ENCODE data around the gene DNM3. TPM values are rescaled to one million over a fixed set of nuclear protein-coding genes. Genes with fewer than 3 reads are reported as not detected.

DNM3 gene
- polyA plus RNA-seq, 1 donor (not counting 4 experiments of a cell fraction or from before 2014, with no cell fraction given) = 2.0 TPM

- Histone ChIP-seq H3K79me2 (ENCODE audit: control insufficient read depth, insufficient read depth, low read length) (no peaks in the 10 kb centered on the region), H3K9me3 (ENCODE audit: control insufficient read depth, low read depth, low read length) (no peaks in the 10 kb centered on the region), H3K27me3 (ENCODE audit: control insufficient read depth, extremely low read depth, insufficient read depth, low read length) (no peaks in the 10 kb centered on the region), H3K9me1 (ENCODE audit: control insufficient read depth, extremely low read depth, insufficient read depth, low read length) (no peaks in the 10 kb centered on the region), H3K27ac (ENCODE audit: control insufficient read depth, insufficient read depth, low read length) (no peak overlapping the region), H3K9ac (ENCODE audit: control insufficient read depth, extremely low read depth, insufficient read depth, low read length) (no peak overlapping the region), H3K4me3 (ENCODE audit: control insufficient read depth in 2 of 3, extremely low read depth in 1 of 3, insufficient read depth in 2 of 3, low read depth in 1 of 3, low read length in 3 of 3) (no peak overlapping the region), H4K20me1 (ENCODE audit: control insufficient read depth, extremely low read depth, insufficient read depth, low read length) (no peaks in the 10 kb centered on the region), H3K4me2 (ENCODE audit: control insufficient read depth, extremely low read depth, insufficient read depth, low read depth, low read length) (no peak overlapping the region), H2AFZ (ENCODE audit: control insufficient read depth, low read length) (no peak overlapping the region), H3K4me1 (ENCODE audit: control insufficient read depth, extremely low read depth, insufficient read depth, low read length) (peaks cover 10% of the 10 kb centered on the region), H3K36me3 (ENCODE audit: control insufficient read depth in 2 of 2, extremely low read depth in 1 of 2, insufficient read depth in 2 of 2, low read length in 2 of 2) (no peaks in the 10 kb centered on the region)
- no peak for TF ChIP-seq EZH2 (IDR thresholded peaks at IDR 0.05; ENCODE audit: low read length)
- TF ChIP-seq CTCF (optimal IDR thresholded peaks at IDR 0.05 in 1 of 3, IDR thresholded peaks at IDR 0.05 in 1 of 3, conservative IDR thresholded peaks at IDR 0.05 in 1 of 3; ENCODE audit: extremely low read depth in 1 of 3, insufficient read depth in 2 of 3, low read length in 3 of 3) = no peak
- DNase-seq (ENCODE audit: low read depth, low spot score) (no peak), FAIRE-seq (no peak)
- dilution Hi-C loops (cut with MboI; ENCODE audit: extremely low pct_ligation_motif_present, low sequenced_read_pairs) = no loop called here
These were observed 615.1 kb downstream of the DNM3 start for GRCh38 chr1:172456344-172456769.

- no peak for FAIRE-seq
- Histone ChIP-seq H3K27ac (ENCODE audit: control insufficient read depth, insufficient read depth, low read length) (no peak overlapping the region), H3K4me1 (ENCODE audit: control insufficient read depth, extremely low read depth, insufficient read depth, low read length) (peaks cover 10% of the 10 kb centered on the region), H3K79me2 (ENCODE audit: control insufficient read depth, insufficient read depth, low read length) (no peaks in the 10 kb centered on the region), H3K4me2 (ENCODE audit: control insufficient read depth, extremely low read depth, insufficient read depth, low read depth, low read length) (no peak overlapping the region), H4K20me1 (ENCODE audit: control insufficient read depth, extremely low read depth, insufficient read depth, low read length) (no peaks in the 10 kb centered on the region), H3K9me1 (ENCODE audit: control insufficient read depth, extremely low read depth, insufficient read depth, low read length) (no peaks in the 10 kb centered on the region), H2AFZ (ENCODE audit: control insufficient read depth, low read length) (no peak overlapping the region), H3K36me3 (ENCODE audit: control insufficient read depth in 2 of 2, extremely low read depth in 1 of 2, insufficient read depth in 2 of 2, low read length in 2 of 2) (no peaks in the 10 kb centered on the region), H3K9me3 (ENCODE audit: control insufficient read depth, low read depth, low read length) (no peaks in the 10 kb centered on the region), H3K4me3 (ENCODE audit: control insufficient read depth in 2 of 3, extremely low read depth in 1 of 3, insufficient read depth in 2 of 3, low read depth in 1 of 3, low read length in 3 of 3) (no peak overlapping the region), H3K27me3 (ENCODE audit: control insufficient read depth, extremely low read depth, insufficient read depth, low read length) (no peaks in the 10 kb centered on the region), H3K9ac (ENCODE audit: control insufficient read depth, extremely low read depth, insufficient read depth, low read length) (no peak overlapping the region)
- DNase-seq (ENCODE audit: low read depth, low spot score) = no peak
- no peak for TF ChIP-seq EZH2 (IDR thresholded peaks at IDR 0.05; ENCODE audit: low read length)
- TF ChIP-seq CTCF (optimal IDR thresholded peaks at IDR 0.05 in 1 of 3, IDR thresholded peaks at IDR 0.05 in 1 of 3, conservative IDR thresholded peaks at IDR 0.05 in 1 of 3; ENCODE audit: extremely low read depth in 1 of 3, insufficient read depth in 2 of 3, low read length in 3 of 3) = no peak
- dilution Hi-C loops (cut with MboI; ENCODE audit: extremely low pct_ligation_motif_present, low sequenced_read_pairs) = no loop called here
These were observed 616.3 kb downstream of the DNM3 start for GRCh38 chr1:172457479-172458130.
